ENCODE measurements around the gene TUBB4B.
"Not testable (repeated sequence)": the region's sequence is repeated elsewhere in the genome, so short reads cannot be mapped to it uniquely, and the experiment has no call there.

Gene TUBB4B

DNA sequence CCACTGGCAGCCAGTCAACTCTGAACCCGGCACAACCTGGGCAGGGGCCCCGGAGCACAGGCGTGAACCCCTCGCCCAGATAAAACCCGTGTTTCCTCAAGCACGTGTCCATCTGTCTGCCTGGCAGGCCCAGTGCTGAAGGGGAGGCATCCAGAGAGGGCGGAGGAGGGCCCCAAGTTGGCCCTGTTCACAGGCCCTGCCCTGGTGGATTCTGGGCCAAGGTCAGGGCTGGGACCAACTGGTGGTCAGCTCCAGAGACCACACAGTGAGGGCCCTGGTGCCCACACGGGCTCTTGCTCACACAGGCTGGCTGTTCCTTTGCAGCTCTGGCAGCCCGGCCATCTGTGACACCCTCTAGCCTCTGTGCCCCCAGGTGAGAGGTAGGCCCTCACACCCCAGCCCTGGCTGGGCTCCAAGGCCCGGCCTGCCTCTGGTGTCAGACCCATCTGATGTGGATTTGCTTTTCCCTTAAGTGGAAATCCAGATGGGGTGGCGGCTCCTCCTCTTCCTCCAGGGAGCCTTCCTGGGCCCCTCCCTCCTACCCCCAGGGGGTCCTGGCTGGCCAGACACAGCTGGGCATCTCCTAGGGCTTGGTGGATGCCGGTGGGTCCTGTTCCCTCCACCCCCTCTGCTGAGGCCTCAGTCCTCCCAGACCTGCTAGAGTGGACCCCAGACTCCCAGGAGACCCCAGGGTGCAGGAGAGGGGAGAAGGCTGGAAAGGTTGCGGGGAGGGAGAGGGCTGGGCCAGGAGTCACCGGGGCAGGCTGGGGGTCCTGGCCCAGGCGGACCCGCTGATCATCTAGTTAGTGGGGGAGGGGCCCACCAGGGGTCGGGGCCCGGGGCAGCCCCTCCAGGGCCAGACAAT is 9.5 kb downstream of the TUBB4B start:
- H3K4me3 ChIP-seq (ENCODE audit: low read depth, low read length) = no peak overlapping the region

DNA sequence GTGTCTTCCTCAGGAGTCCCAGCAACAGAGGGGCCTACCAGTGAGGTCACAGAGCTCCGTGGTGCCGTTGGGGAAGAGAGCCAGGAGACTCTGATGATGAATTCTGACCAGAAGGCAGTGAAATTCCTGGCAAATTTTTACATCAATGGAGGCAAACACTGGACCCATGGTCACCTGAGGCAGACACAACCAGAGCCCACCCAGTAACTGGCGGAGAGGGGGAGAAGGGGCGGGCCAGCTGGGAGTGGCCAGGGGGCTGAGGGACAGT is 10.0 kb downstream of the TUBB4B start, which contains the start of gene STPG3:
TSS of gene STPG3 (plus strand) at position 93 of the 268 bp plus-strand sequence. CDS start at position 94, 1 bp downstream.
- no peak within 1 kb of the TSS for H3K4me3 ChIP-seq (ENCODE audit: low read depth, low read length)

- H3K4me3 ChIP-seq (ENCODE audit: low read depth, low read length) = no peak overlapping the region
Measured at GRCh38 chr9:137251490-137252268, 10.6 kb downstream of the TUBB4B start.

- no peak overlapping the region for H3K4me3 ChIP-seq (ENCODE audit: low read depth, low read length)
Measured at GRCh38 chr9:137252555-137253506, 11.7 kb downstream of the TUBB4B start.

GRCh38 chr9:137253717-137254623 is 12.9 kb downstream of the TUBB4B start:
- H3K4me3 ChIP-seq (ENCODE audit: low read depth, low read length) = peak overlapping the region; percentile 94

GRCh38 chr9:137254624-137255447 is 13.7 kb downstream of the TUBB4B start, which contains the start of gene NELFB:
NELFB (plus strand) TSS chr9:137255327.
- H3K4me3 ChIP-seq (ENCODE audit: low read depth, low read length) = peak within 1 kb of the TSS; percentile 94

DNA sequence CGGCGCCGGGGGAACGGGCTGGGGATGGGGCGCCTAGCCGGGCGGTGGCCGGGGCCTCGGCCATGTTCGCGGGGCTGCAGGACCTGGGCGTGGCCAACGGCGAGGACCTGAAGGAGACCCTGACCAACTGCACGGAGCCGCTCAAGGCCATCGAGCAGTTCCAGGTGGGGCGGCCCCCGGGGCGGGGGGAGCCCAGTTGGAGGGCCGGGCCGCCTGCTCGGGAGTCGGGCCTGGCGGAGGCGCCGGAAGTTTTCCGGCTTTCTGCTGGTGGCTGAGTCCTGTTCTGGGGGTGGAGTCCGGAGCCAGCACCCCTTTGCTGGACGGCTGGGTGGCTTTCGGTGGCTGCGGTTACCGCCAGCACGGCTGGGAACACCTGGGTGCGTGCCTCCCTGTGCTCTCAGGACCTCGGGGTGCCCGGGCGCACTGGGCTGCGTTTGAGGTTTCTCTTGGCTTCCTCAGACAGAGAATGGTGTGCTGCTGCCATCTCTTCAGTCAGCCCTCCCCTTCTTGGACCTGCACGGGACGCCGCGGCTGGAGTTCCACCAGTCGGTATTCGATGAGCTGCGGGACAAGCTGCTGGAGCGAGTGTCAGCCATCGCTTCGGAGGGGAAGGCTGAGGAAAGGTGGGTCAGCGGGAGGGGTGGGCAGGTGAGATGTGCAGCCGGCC is 14.5 kb downstream of the TUBB4B start:
- H3K4me3 ChIP-seq (ENCODE audit: low read depth, low read length) = peak overlapping the region; percentile 94

GRCh38 chr9:137256362-137256761 is 15.3 kb downstream of the TUBB4B start:
- no peak overlapping the region for H3K4me3 ChIP-seq (ENCODE audit: low read depth, low read length)

DNA sequence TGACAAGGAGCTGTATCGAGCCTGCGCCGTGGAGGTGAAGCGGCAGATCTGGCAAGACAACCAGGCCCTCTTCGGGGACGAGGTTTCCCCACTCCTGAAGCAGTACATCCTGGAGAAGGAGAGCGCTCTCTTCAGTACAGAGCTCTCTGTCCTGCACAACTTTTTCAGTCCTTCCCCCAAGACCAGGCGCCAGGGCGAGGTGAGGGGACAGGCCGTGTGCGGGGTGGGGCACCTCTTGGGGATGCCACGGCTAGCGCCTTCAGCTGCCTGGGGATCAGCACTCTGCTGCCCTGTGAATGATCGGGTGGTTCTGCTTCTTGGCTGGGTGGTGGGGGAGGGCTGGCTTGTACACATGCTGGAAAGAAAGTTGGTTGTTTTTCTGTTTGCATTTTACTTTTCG is 15.8 kb downstream of the TUBB4B start:
- H3K4me3 ChIP-seq (ENCODE audit: low read depth, low read length) = no peak overlapping the region

DNA sequence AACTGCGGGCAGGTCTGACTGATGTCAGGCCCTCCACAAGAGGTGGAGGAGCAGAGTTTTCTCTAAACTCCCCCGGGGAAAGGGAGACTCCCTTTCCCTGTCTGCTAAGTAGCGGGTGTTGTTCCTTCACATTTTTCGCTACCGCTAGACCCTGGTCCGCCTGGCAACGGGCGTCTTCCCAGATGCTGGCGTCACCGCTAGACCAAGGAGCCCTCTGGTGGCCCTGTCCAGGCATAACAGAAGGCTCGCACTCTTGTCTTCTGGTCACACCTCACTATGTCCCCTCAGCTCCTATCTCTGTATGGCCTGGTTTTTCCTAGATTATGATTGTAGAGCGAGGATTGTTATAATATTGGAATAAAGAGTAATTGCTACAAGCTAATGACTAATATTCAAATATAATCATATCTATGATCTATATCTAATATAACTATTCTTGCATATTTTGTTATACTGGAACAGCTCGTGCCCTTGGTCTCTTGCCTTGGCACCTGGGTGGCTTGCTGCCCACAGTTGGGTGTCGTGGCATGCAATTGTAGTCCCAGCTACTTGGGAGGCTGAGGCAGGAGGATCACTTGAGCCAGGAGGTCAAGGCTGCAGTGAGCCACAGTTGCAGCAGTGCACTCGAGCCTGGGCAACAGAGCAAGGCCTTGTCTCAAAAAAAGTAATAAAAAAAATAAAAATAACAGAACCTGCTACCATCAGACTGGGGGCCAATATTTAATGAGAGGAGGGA is 21.3 kb downstream of the TUBB4B start:
- H3K4me3 ChIP-seq (ENCODE audit: low read depth, low read length) = not testable (repeated sequence)

- H3K4me3 ChIP-seq (ENCODE audit: low read depth, low read length) = no peak overlapping the region
Measured at GRCh38 chr9:137262909-137263285, 21.8 kb downstream of the TUBB4B start.

GRCh38 chr9:137263506-137263905 is 22.4 kb downstream of the TUBB4B start:
- no peak overlapping the region for H3K4me3 ChIP-seq (ENCODE audit: low read depth, low read length)

GRCh38 chr9:137264067-137264466 is 23.0 kb downstream of the TUBB4B start:
- no peak overlapping the region for H3K4me3 ChIP-seq (ENCODE audit: low read depth, low read length)

GRCh38 chr9:137265496-137266161 is 24.5 kb downstream of the TUBB4B start:
- H3K4me3 ChIP-seq (ENCODE audit: low read depth, low read length) = no peak overlapping the region

DNA sequence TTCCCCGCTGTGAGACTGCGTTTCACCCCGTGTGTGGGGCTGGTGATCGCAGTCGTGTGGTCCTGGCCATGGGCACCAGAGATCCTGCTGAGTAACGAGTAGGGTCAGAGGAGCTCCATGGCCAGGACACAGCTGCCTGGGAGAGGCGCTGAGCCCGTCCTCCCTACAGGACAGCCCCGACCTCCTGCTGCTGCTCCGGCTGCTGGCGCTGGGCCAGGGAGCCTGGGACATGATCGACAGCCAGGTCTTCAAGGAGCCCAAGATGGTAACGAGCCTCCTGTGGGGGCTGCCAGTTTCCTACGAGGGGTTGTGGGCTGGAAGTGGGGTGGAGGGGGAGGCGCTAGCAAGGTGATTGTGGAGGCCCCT is 25.1 kb downstream of the TUBB4B start:
- no peak overlapping the region for H3K4me3 ChIP-seq (ENCODE audit: low read depth, low read length)

- no peak overlapping the region for H3K4me3 ChIP-seq (ENCODE audit: low read depth, low read length)
Measured at GRCh38 chr9:137266585-137267453, 25.7 kb downstream of the TUBB4B start.

All from iPS-11a (cell line).